Skeletal muscle tissue (tissue), 4 donors: Measurements from ENCODE around the gene PTPRQ. TPM values are rescaled to one million over a fixed set of nuclear protein-coding genes. Genes with fewer than 3 reads are reported as not detected.
A peak's percentile ranks its signal among the peaks of the same experiment; 100 is the strongest.

Experiments used
- H3K27ac ChIP-seq: one replicate; pipeline ENCODE4 v1.7.0; 2013; ENCODE audit warnings: mild to moderate bottlenecking, low read depth, low read length, inconsistent platforms
- H3K27me3 ChIP-seq, 3 donors: one replicate each; pipeline ENCODE4 v1.7.0; 2013; ENCODE audit warnings: low read length in 3 of 3; ENCODE audit not compliant: control insufficient read depth in 3 of 3, insufficient read depth in 3 of 3
- H3K36me3 ChIP-seq, 3 donors: one replicate each; pipeline ENCODE4 v1.7.0; 2013; ENCODE audit warnings: low read length in 3 of 3; ENCODE audit not compliant: control insufficient read depth in 3 of 3, insufficient read depth in 3 of 3
- H3K4me1 ChIP-seq, 3 donors: one replicate each; pipeline ENCODE4 v1.7.0; 2013; ENCODE audit warnings: low read length in 3 of 3, mild to moderate bottlenecking in 3 of 3; ENCODE audit not compliant: control insufficient read depth in 3 of 3, insufficient read depth in 3 of 3
- H3K4me3 ChIP-seq, 3 donors: one replicate each; pipeline ENCODE4 v1.7.0; 2013; ENCODE audit warnings: low read length in 3 of 3
- H3K9ac ChIP-seq, 3 donors: one replicate each; pipeline ENCODE4 v1.7.0; 2013; ENCODE audit warnings: low read length in 3 of 3, mild to moderate bottlenecking in 3 of 3, moderate library complexity in 2 of 3, low read depth in 1 of 3
- H3K9me3 ChIP-seq, 3 donors: one replicate each; pipeline ENCODE4 v1.7.0; 2013; ENCODE audit warnings: low read length in 3 of 3; ENCODE audit not compliant: control insufficient read depth in 3 of 3
- total RNA-seq: library from RNA; depleted of rRNA; stranded (reverse); fragments of >200 nt; gene quantifications from one replicate; pipeline ENCODE4 v1.2.3, GENCODE V29; 2014
- donor health status: Osteomylitis.

Gene PTPRQ
- total RNA-seq = 3.7 TPM

GRCh38 chr12:80443974-80444666 is at the start of gene PTPRQ:
Gene PTPRQ, plus strand, starts transcription at chr12:80444235. Its CDS starts 111 bp downstream, at chr12:80444346.
- Histone ChIP-seq H3K4me1 (no peaks in the 10 kb centered on the region), H3K9me3 (no peaks in the 10 kb centered on the region), H3K9ac (no peak within 1 kb of the TSS), H3K27ac (no peak within 1 kb of the TSS), H3K4me3 (no peak within 1 kb of the TSS), H3K36me3 (no peaks in the 10 kb centered on the region), H3K27me3 (no peaks in the 10 kb centered on the region)

GRCh38 chr12:80400571-80400991 is 43.5 kb upstream of the PTPRQ start:
- no peak overlapping the region for H3K27ac ChIP-seq
- H3K27me3 ChIP-seq = peaks cover 0 to 3% (median 0%) of the 10 kb centered on the region in 3 donors
- peak overlapping the region in 1 of 3 donors; percentile 46 for H3K9ac ChIP-seq
- H3K4me3 ChIP-seq = peak overlapping the region; percentile 11 to 61 (median 57)
- H3K4me1 ChIP-seq = peaks cover 0 to 7% (median 0%) of the 10 kb centered on the region in 3 donors
- no peaks in the 10 kb centered on the region for H3K36me3 ChIP-seq
- H3K9me3 ChIP-seq = no peaks in the 10 kb centered on the region

- H3K27ac ChIP-seq = no peak overlapping the region
- no peak overlapping the region for H3K9ac ChIP-seq
- H3K36me3 ChIP-seq = no peaks in the 10 kb centered on the region
- peaks cover 0 to 3% (median 0%) of the 10 kb centered on the region in 3 donors for H3K27me3 ChIP-seq
- no peak overlapping the region for H3K4me3 ChIP-seq
- peaks cover 0 to 7% (median 0%) of the 10 kb centered on the region in 3 donors for H3K4me1 ChIP-seq
- no peaks in the 10 kb centered on the region for H3K9me3 ChIP-seq
Measured at GRCh38 chr12:80401191-80401590, 42.8 kb upstream of the PTPRQ start.

- Histone ChIP-seq H3K4me1 (peaks cover 0 to 7% (median 0%) of the 10 kb centered on the region in 3 donors), H3K27me3 (peaks cover 0 to 3% (median 0%) of the 10 kb centered on the region in 3 donors), H3K4me3 (no peak overlapping the region), H3K9ac (no peak overlapping the region), H3K36me3 (no peaks in the 10 kb centered on the region), H3K9me3 (no peaks in the 10 kb centered on the region), H3K27ac (no peak overlapping the region)
Measured at GRCh38 chr12:80404629-80405028, 39.4 kb upstream of the PTPRQ start.

GRCh38 chr12:80406253-80406652 is 37.8 kb upstream of the PTPRQ start:
- no peak overlapping the region for H3K9ac ChIP-seq
- H3K4me3 ChIP-seq = no peak overlapping the region
- H3K27ac ChIP-seq = no peak overlapping the region
- H3K4me1 ChIP-seq = no peaks in the 10 kb centered on the region
- H3K9me3 ChIP-seq = no peaks in the 10 kb centered on the region
- no peaks in the 10 kb centered on the region for H3K27me3 ChIP-seq
- H3K36me3 ChIP-seq = no peaks in the 10 kb centered on the region

GRCh38 chr12:80411787-80412186 is 32.2 kb upstream of the PTPRQ start:
- H3K9ac ChIP-seq = no peak overlapping the region
- no peaks in the 10 kb centered on the region for H3K36me3 ChIP-seq
- no peak overlapping the region for H3K27ac ChIP-seq
- H3K27me3 ChIP-seq = no peaks in the 10 kb centered on the region
- H3K9me3 ChIP-seq = no peaks in the 10 kb centered on the region
- H3K4me3 ChIP-seq = no peak overlapping the region
- no peaks in the 10 kb centered on the region for H3K4me1 ChIP-seq

- H3K36me3 ChIP-seq = no peaks in the 10 kb centered on the region
Measured at GRCh38 chr12:80412343-80412953, 31.6 kb upstream of the PTPRQ start.

GRCh38 chr12:80413462-80413861 is 30.6 kb upstream of the PTPRQ start:
- Histone ChIP-seq H3K4me3 (no peak overlapping the region), H3K4me1 (no peaks in the 10 kb centered on the region), H3K27me3 (no peaks in the 10 kb centered on the region), H3K27ac (no peak overlapping the region), H3K36me3 (no peaks in the 10 kb centered on the region), H3K9ac (no peak overlapping the region), H3K9me3 (no peaks in the 10 kb centered on the region)

More at GRCh38 chr12:80412343-80412953, 31.6 kb upstream of the PTPRQ start:
- no peak overlapping the region for H3K27ac ChIP-seq
- no peaks in the 10 kb centered on the region for H3K9me3 ChIP-seq
- H3K9ac ChIP-seq = no peak overlapping the region
- H3K4me1 ChIP-seq = no peaks in the 10 kb centered on the region
- no peaks in the 10 kb centered on the region for H3K27me3 ChIP-seq
- no peak overlapping the region for H3K4me3 ChIP-seq

GRCh38 chr12:80415466-80415865 is 28.6 kb upstream of the PTPRQ start:
- Histone ChIP-seq H3K27ac (no peak overlapping the region), H3K4me3 (no peak overlapping the region), H3K4me1 (peaks cover 5 to 8% (median 7%) of the 10 kb centered on the region in 3 donors), H3K36me3 (no peaks in the 10 kb centered on the region), H3K9me3 (no peaks in the 10 kb centered on the region), H3K9ac (no peak overlapping the region), H3K27me3 (no peaks in the 10 kb centered on the region)

- Histone ChIP-seq H3K36me3 (no peaks in the 10 kb centered on the region), H3K9me3 (no peaks in the 10 kb centered on the region), H3K4me3 (no peak overlapping the region), H3K27ac (no peak overlapping the region), H3K9ac (no peak overlapping the region), H3K4me1 (peaks cover 5 to 8% (median 7%) of the 10 kb centered on the region in 3 donors), H3K27me3 (no peaks in the 10 kb centered on the region)
Measured at GRCh38 chr12:80419644-80420043, 24.4 kb upstream of the PTPRQ start.
